CD4-positive, alpha-beta T cell treated with Interleukin-10 for 1 hour (primary cell): ENCODE measurements around the gene NFIX.

Experiments used
- DNase-seq: peaks from one replicate; pipeline ENCODE4 v3.0.0-alpha.2; 2020

Gene NFIX

GRCh38 chr19:13115936-13116281 is 120.6 kb downstream of the NFIX start:
- no peak for DNase-seq

- peak; percentile 91 for DNase-seq
These were observed 121.3 kb downstream of the NFIX start, which contains the start of gene TRMT1 for GRCh38 chr19:13116282-13117175. Gene TRMT1 (minus strand): TSS chr19:13116740. CDS start chr19:13116399, 341 bp downstream.

- DNase-seq, result no peak
These were observed 122.0 kb downstream of the NFIX start for GRCh38 chr19:13117176-13117771.

GRCh38 chr19:13117772-13118423 is 122.6 kb downstream of the NFIX start, which contains the start of gene NACC1:
Gene NACC1 (plus strand): TSS chr19:13118264. CDS start chr19:13135208, 16,944 bp downstream.
- DNase-seq, result peak; percentile 91

GRCh38 chr19:13118424-13119193 is 123.3 kb downstream of the NFIX start:
- DNase-seq, result no peak

GRCh38 chr19:13119627-13120026 is 124.4 kb downstream of the NFIX start:
- DNase-seq, result no peak

GRCh38 chr19:13120031-13120430 is 124.8 kb downstream of the NFIX start:
- DNase-seq, result no peak

- no peak for DNase-seq
These were observed 125.5 kb downstream of the NFIX start for GRCh38 chr19:13120817-13121216.

- no peak for DNase-seq
These were observed 126.4 kb downstream of the NFIX start for GRCh38 chr19:13121551-13122274.

GRCh38 chr19:13122275-13122878 is 127.1 kb downstream of the NFIX start:
- no peak for DNase-seq

GRCh38 chr19:13122980-13123957 is 128.0 kb downstream of the NFIX start:
- no peak for DNase-seq

- no peak for DNase-seq
These were observed 131.8 kb downstream of the NFIX start for GRCh38 chr19:13127051-13127450.

GRCh38 chr19:13127811-13128575 is 132.7 kb downstream of the NFIX start:
- no peak for DNase-seq

- DNase-seq, result no peak
These were observed 133.3 kb downstream of the NFIX start for GRCh38 chr19:13128583-13128982.

GRCh38 chr19:13129384-13129783 is 134.1 kb downstream of the NFIX start:
- DNase-seq, result no peak

- DNase-seq, result no peak
These were observed 135.7 kb downstream of the NFIX start for GRCh38 chr19:13130886-13131490.

- DNase-seq, result peak; percentile 56
These were observed 137.4 kb downstream of the NFIX start for GRCh38 chr19:13132471-13133180.

GRCh38 chr19:13133241-13133870 is 138.1 kb downstream of the NFIX start:
- DNase-seq, result no peak
